HG03460 (cell line): ENCODE results near the gene SMAD3.

Source experiments
- ATAC-seq: cut with Tn5 transposase; IDR thresholded peaks from one replicate; pipeline ENCODE4 v1.9.1; 2021; ENCODE audit not compliant: unreplicated experiment

Gene SMAD3

GRCh38 chr15:67080118-67080899 lies 14.9 kb downstream of the SMAD3 start:
- no peak for ATAC-seq

GRCh38 chr15:67080900-67081431 lies 15.6 kb downstream of the SMAD3 start:
- ATAC-seq: peak; percentile 50

DNA sequence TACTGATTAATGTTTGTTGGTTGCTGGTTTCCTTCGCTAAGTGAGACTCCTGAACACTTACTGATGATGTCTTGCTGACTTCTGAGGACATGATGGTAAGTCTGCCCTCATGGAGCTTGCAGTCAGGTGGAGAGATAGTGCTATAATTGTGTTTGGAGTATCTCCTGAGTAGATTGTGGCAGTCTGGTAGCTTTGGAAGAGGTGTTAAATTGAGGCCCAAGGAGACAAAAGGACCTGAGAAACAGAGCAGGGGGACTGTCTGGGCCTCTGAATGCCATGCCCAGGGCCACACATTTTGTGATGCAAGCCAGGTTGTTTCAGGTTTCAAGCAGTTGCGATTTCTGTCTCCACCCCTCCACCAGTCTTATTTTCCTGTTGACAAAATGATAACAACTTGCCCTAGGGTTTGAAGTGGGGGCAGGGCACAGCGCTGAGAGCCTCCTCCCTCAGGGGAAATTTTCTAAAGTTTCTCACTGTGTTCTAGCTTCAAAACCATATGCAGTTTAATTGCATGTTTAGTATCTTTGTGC lies 16.7 kb downstream of the SMAD3 start:
- ATAC-seq: no peak

DNA sequence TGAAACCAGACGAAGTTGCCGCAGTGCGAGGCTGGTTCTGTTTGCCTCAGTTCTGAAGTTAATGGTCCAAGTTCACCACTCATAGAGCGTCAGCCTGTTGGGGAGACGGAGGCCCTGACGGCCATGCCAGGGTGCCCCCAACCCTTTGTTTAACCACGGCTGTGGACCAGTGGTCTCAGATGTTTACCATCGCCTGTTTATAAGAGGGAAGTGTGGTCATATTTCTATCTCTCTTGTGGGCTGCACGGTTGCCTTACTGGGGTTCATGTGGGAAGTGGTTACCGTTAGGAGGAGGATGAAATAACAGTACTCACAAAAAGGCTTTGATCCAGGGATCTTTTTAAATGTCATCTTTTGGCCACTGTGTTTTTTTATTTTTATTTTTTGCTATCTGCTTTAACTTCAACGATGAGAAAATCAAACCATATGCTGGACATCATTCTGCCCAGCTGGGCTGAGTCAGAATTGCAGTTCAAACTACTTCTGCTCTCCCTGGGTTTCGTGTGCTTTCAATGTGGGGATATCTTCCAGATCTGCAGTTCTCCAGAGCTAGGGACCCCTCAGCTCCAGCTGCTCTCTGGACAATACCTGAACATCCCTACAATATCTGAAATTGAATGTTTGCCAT lies 17.8 kb downstream of the SMAD3 start:
- ATAC-seq: no peak

GRCh38 chr15:67084561-67084960 lies 19.2 kb downstream of the SMAD3 start:
- no peak for ATAC-seq

GRCh38 chr15:67085237-67085817 lies 19.9 kb downstream of the SMAD3 start:
- ATAC-seq: no peak

DNA sequence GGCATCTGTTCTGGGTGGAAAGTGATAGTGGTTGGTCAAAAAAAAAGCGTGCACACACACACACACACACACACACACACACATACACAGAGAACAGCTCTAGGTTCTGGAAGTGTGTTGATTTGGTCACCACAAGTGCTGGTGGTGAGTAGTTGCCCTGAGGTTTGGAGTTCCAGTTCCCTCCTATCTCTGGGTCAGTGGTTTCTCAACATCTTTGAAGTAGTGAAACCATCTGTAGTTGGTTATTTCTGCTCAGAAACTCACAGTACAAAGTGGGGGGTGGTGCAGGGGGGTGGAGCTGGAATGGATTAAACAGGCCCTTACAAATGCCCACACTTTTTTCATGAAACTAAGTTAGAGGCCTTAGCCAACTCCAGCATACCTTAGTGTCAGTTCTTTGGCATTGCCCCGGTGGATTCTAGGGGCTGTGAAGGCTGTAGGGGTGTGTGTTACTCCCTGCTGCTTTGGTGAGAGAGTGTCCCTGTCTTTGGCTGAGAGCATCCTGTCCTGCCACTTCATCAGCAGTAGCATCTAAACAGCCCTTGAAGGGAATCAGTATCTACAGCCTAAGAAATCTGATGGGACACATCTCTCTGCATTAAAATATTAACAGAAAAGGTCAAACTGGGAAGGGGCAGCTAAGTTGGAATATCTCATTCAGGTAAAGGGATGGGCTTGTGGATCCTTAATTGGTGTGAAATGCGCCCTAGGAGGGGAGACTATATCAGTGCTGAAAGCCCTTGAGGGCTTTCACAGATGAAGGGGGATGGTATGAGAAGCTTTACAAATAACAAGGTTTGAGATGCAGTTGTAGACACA lies 20.6 kb downstream of the SMAD3 start:
- ATAC-seq: peak; percentile 42

- no peak for ATAC-seq
Measured at GRCh38 chr15:67086637-67086914, 21.2 kb downstream of the SMAD3 start.

- ATAC-seq: no peak
Measured at GRCh38 chr15:67087507-67088172, 22.2 kb downstream of the SMAD3 start.

GRCh38 chr15:67089217-67090193 lies 24.1 kb downstream of the SMAD3 start:
- ATAC-seq: no peak

- no peak for ATAC-seq
Measured at GRCh38 chr15:67090297-67091070, 25.1 kb downstream of the SMAD3 start.

DNA sequence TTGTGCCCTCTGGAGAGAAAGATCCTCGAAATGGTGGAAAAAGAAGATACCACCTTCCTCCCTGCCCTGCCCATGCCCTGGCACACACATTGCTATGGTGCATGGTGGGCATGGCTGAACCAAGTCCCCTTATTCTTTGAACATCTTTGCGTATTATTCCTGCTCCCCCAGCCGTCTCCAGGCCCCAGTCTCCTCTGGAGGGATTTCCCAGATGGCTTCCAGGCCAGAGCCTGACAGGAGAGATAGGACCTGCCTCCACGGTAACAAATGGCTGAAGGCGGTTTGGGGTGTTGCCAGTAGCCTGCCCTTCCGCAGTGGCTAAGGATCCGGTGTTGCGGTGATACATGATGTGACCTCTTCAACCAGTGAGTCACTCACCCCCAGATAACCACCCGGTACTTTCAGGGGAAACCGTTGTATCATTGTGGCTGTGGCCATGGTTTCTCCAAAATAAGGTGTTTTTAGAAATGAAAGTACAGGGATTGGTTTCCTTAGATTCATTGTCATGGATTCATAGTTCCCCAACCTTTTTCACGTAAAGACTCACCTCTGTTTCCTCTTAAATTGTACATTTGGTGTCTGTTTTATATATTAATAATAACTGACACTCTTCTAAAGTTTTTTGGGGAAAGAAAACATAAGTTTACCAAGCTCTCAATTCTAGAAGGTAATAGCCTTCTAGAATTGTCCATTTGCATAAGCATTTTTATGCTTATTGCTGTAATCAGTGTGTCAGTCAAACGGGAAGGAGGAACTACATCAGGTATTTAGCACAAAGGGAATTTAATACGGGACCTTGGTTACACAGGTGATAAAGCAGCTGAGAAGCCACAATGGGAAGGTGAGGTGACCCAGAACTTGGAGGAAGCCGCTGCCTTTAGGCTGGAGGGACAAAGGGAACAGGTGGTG lies 25.9 kb downstream of the SMAD3 start:
- peak; percentile 56 for ATAC-seq

- ATAC-seq: no peak
Measured at GRCh38 chr15:67091980-67092677, 26.7 kb downstream of the SMAD3 start.

- ATAC-seq: no peak
Measured at GRCh38 chr15:67092752-67093503, 27.5 kb downstream of the SMAD3 start.

DNA sequence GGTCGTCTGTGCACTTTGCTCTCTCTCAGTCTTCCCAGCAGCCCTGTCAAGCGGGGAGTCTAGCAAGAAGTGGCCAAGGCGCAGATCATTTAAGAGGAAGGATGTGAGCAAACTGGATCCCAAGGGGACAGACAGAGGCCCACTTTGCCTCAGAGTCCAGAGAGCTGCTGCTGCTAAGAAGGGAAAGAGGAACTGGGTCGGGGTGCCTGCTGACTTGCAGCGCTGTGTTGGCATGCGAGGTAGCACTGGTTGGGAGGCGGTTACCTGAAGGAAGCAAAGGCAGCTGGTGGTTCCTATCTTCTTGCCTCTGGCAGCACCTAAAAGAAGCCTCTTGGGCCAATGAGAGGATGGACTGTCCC lies 28.1 kb downstream of the SMAD3 start:
- ATAC-seq: no peak
